Measurements from ENCODE around the gene NPPC.

Gene NPPC

GRCh38 chr2:231894566-231895380 lies 31.4 kb downstream of the NPPC start:
- Histone ChIP-seq H3K4me2 (ENCODE audit: low read length) (no peak overlapping the region), H3K9ac (no peak overlapping the region), H2AFZ (no peak overlapping the region), H3K4me3 (ENCODE audit: low read depth, low read length) (no peak overlapping the region), H3K79me2 (no peaks in the 10 kb centered on the region), H3K9me3 (ENCODE audit: control insufficient read depth, low read length) (no peaks in the 10 kb centered on the region), H3K36me3 (ENCODE audit: control insufficient read depth, insufficient read depth, low read length) (no peaks in the 10 kb centered on the region), H3K27me3 (ENCODE audit: control insufficient read depth, insufficient read depth, low read length) (no peaks in the 10 kb centered on the region), H3K27ac (no peak overlapping the region), H3K4me1 (no peaks in the 10 kb centered on the region)
- no peak for TF ChIP-seq CTCF (IDR thresholded peaks at IDR 0.05)

- Histone ChIP-seq H3K9me3 (ENCODE audit: control insufficient read depth, low read length) (no peaks in the 10 kb centered on the region), H3K4me3 (ENCODE audit: low read depth, low read length) (no peak overlapping the region), H3K79me2 (no peaks in the 10 kb centered on the region), H3K4me1 (no peaks in the 10 kb centered on the region), H3K9ac (no peak overlapping the region), H3K4me2 (ENCODE audit: low read length) (no peak overlapping the region), H3K36me3 (ENCODE audit: control insufficient read depth, insufficient read depth, low read length) (no peaks in the 10 kb centered on the region), H2AFZ (no peak overlapping the region), H3K27ac (no peak overlapping the region), H3K27me3 (ENCODE audit: control insufficient read depth, insufficient read depth, low read length) (no peaks in the 10 kb centered on the region)
- TF ChIP-seq CTCF (IDR thresholded peaks at IDR 0.05) = no peak
Measured at GRCh38 chr2:231891514-231891905, 34.7 kb downstream of the NPPC start.

- Histone ChIP-seq H3K4me1 (no peaks in the 10 kb centered on the region), H3K9ac (no peak overlapping the region), H3K36me3 (ENCODE audit: control insufficient read depth, insufficient read depth, low read length) (no peaks in the 10 kb centered on the region), H3K4me2 (ENCODE audit: low read length) (no peak overlapping the region), H3K79me2 (no peaks in the 10 kb centered on the region), H3K9me3 (ENCODE audit: control insufficient read depth, low read length) (no peaks in the 10 kb centered on the region), H3K4me3 (ENCODE audit: low read depth, low read length) (no peak overlapping the region), H3K27me3 (ENCODE audit: control insufficient read depth, insufficient read depth, low read length) (no peaks in the 10 kb centered on the region), H2AFZ (no peak overlapping the region), H3K27ac (no peak overlapping the region)
- TF ChIP-seq CTCF (IDR thresholded peaks at IDR 0.05) = no peak
Measured at GRCh38 chr2:231890896-231891513, 35.2 kb downstream of the NPPC start.

- Histone ChIP-seq H3K4me1 (no peaks in the 10 kb centered on the region), H3K36me3 (ENCODE audit: control insufficient read depth, insufficient read depth, low read length) (no peaks in the 10 kb centered on the region), H3K4me2 (ENCODE audit: low read length) (no peak overlapping the region), H3K4me3 (ENCODE audit: low read depth, low read length) (no peak overlapping the region), H2AFZ (no peak overlapping the region), H3K27me3 (ENCODE audit: control insufficient read depth, insufficient read depth, low read length) (no peaks in the 10 kb centered on the region), H3K9ac (no peak overlapping the region), H3K9me3 (ENCODE audit: control insufficient read depth, low read length) (no peaks in the 10 kb centered on the region), H3K79me2 (no peaks in the 10 kb centered on the region), H3K27ac (no peak overlapping the region)
- TF ChIP-seq CTCF (IDR thresholded peaks at IDR 0.05) = no peak
Measured at GRCh38 chr2:231887756-231888155, 38.4 kb downstream of the NPPC start.

Measured in parathyroid adenoma (tissue), 2 donors.